HEK293 (cell line): Measurements from ENCODE around the gene TRMT13.

Source experiments
- CTCF ChIA-PET: fragments of 350-600 bp; formaldehyde crosslinking; extraction: SDS; loops from one replicate; lab custom pipeline; 2021; ENCODE audit warnings: antibody characterized with exemption; lab: Yijun Ruan, JAX
- POLR2A ChIA-PET: fragments of 300-600 bp; formaldehyde crosslinking; extraction: SDS; loops from one replicate; lab custom pipeline; 2020; ENCODE audit warnings: antibody characterized with exemption, inconsistent platforms; lab: Yijun Ruan, JAX
- H3K27ac ChIP-seq: fragments of 200-500 bp; sonication (Bioruptor generic); 2 replicates; pipeline ENCODE4 v1.5.1; 2014; ENCODE audit warnings: low read depth, low read length, control low read depth, inconsistent platforms; ENCODE audit errors: extremely low read depth
- H3K36me3 ChIP-seq, 2 experiments: fragments of 200-500 bp in 1 of 2; sonication (Bioruptor generic) in 1 of 2; 1 replicate in 1 of 2; 2 replicates in 1 of 2; pipeline ENCODE4 v1.5.1; 2014 to 2017; ENCODE audit warnings: inconsistent platforms in 2 of 2, low read length in 2 of 2; ENCODE audit not compliant: control insufficient read depth in 2 of 2, insufficient read depth in 1 of 2
- H3K4me1 ChIP-seq: fragments of 200-500 bp; sonication (Bioruptor generic); 2 replicates; pipeline ENCODE4 v1.5.1; 2014; ENCODE audit warnings: mild to moderate bottlenecking, low read length, inconsistent platforms; ENCODE audit not compliant: control insufficient read depth, insufficient read depth
- H3K4me3 ChIP-seq: 2 replicates; pipeline ENCODE4 v1.5.1; 2011; ENCODE audit warnings: low read depth, mild to moderate bottlenecking, control low read depth, low read length, moderate library complexity
- H3K9me3 ChIP-seq: fragments of 200-500 bp; sonication (Bioruptor generic); 2 replicates; pipeline ENCODE4 v1.5.1; 2014; ENCODE audit warnings: low read depth, low read length, inconsistent platforms; ENCODE audit not compliant: control insufficient read depth, insufficient read depth
- BCL11B ChIP-seq: fragments of 450-650 bp; formaldehyde crosslinking; IDR thresholded peaks from 2 replicates; pipeline ENCODE4 v1.5.1; 2016; ENCODE audit warnings: low read depth, missing biosample characterization, missing genetic modification characterization
- CTCF ChIP-seq: fragments of 450-650 bp; formaldehyde crosslinking; IDR thresholded peaks from 2 replicates; pipeline ENCODE4 v1.5.1; 2016; ENCODE audit warnings: missing biosample characterization, missing genetic modification characterization
- KLF1 ChIP-seq: fragments of 450-650 bp; formaldehyde crosslinking; IDR thresholded peaks from 2 replicates; pipeline ENCODE4 v1.5.1; 2016; ENCODE audit warnings: missing biosample characterization, missing genetic modification characterization
- PRDM10 ChIP-seq: fragments of 450-650 bp; formaldehyde crosslinking; IDR thresholded peaks from 2 replicates; pipeline ENCODE4 v1.5.1; 2016; ENCODE audit warnings: missing biosample characterization, missing genetic modification characterization
- SALL2 ChIP-seq: fragments of 450-650 bp; formaldehyde crosslinking; IDR thresholded peaks from 2 replicates; pipeline ENCODE4 v1.5.0; 2017; ENCODE audit warnings: missing biosample characterization, mild to moderate bottlenecking, missing genetic modification characterization, borderline replicate concordance
- SP2 ChIP-seq: fragments of 450-650 bp; formaldehyde crosslinking; IDR thresholded peaks from 2 replicates; pipeline ENCODE4 v1.5.1; 2016; ENCODE audit warnings: missing biosample characterization, missing genetic modification characterization
- ZNF140 ChIP-seq: fragments of 450-650 bp; formaldehyde crosslinking; IDR thresholded peaks from 2 replicates; pipeline ENCODE4 v1.5.1; 2016; ENCODE audit warnings: missing biosample characterization, missing genetic modification characterization
- ZNF146 ChIP-seq: fragments of 450-650 bp; formaldehyde crosslinking; IDR thresholded peaks from 2 replicates; pipeline ENCODE4 v1.5.1; 2016; ENCODE audit warnings: missing biosample characterization, missing genetic modification characterization
- ZNF148 ChIP-seq: fragments of 450-650 bp; formaldehyde crosslinking; IDR thresholded peaks from 2 replicates; pipeline ENCODE4 v1.5.0; 2017; ENCODE audit warnings: missing biosample characterization, missing genetic modification characterization, borderline replicate concordance
- ZNF350 ChIP-seq: fragments of 450-650 bp; formaldehyde crosslinking; IDR thresholded peaks from 2 replicates; pipeline ENCODE4 v1.5.0; 2017; ENCODE audit warnings: missing biosample characterization, mild to moderate bottlenecking, missing genetic modification characterization
- ZNF354C ChIP-seq: fragments of 450-650 bp; formaldehyde crosslinking; IDR thresholded peaks from 2 replicates; pipeline ENCODE4 v1.5.1; 2016; ENCODE audit warnings: missing biosample characterization, missing genetic modification characterization, low read depth, borderline replicate concordance
- ZNF416 ChIP-seq: fragments of 450-650 bp; formaldehyde crosslinking; IDR thresholded peaks from 2 replicates; pipeline ENCODE4 v1.5.1; 2016; ENCODE audit warnings: missing biosample characterization, missing genetic modification characterization
- ZNF558 ChIP-seq: fragments of 450-650 bp; formaldehyde crosslinking; IDR thresholded peaks from 2 replicates; pipeline ENCODE4 v1.5.1; 2016; ENCODE audit warnings: missing biosample characterization, missing genetic modification characterization
- ZNF571 ChIP-seq: fragments of 450-650 bp; formaldehyde crosslinking; IDR thresholded peaks from 2 replicates; pipeline ENCODE4 v1.5.0; 2017; ENCODE audit warnings: missing biosample characterization, missing genetic modification characterization
- ZNF610 ChIP-seq: fragments of 450-650 bp; formaldehyde crosslinking; IDR thresholded peaks from 2 replicates; pipeline ENCODE4 v1.5.1; 2016; ENCODE audit warnings: missing biosample characterization, missing genetic modification characterization, borderline replicate concordance
- ZNF670 ChIP-seq: fragments of 450-650 bp; formaldehyde crosslinking; IDR thresholded peaks from 2 replicates; pipeline ENCODE4 v1.5.1; 2016; ENCODE audit warnings: missing biosample characterization, missing genetic modification characterization, low read depth
- ZNF692 ChIP-seq: fragments of 450-650 bp; formaldehyde crosslinking; IDR thresholded peaks from 2 replicates; pipeline ENCODE4 v1.5.1; 2016; ENCODE audit warnings: missing biosample characterization, missing genetic modification characterization
- ZNF843 ChIP-seq: fragments of 450-650 bp; formaldehyde crosslinking; IDR thresholded peaks from 2 replicates; pipeline ENCODE4 v1.5.1; 2016; ENCODE audit warnings: missing biosample characterization, missing genetic modification characterization

The TRMT13 gene

GRCh38 chr1:100134872-100135271, 1.9 kb downstream of the TRMT13 start:
- ChIA-PET CTCF (interaction anchor here (0.6 kb wide), 2 partner anchors 115 to 322 kb away, joined by 3 to 4 read pairs; partner anchors contain the start of gene DBT), POLR2A (no interaction called here)
- peaks cover 3% of the 10 kb centered on the region; the same call in 1 of the 2 replicates for H3K4me1 ChIP-seq
- peaks cover 23 to 47% of the 10 kb centered on the region in 2 experiments for H3K36me3 ChIP-seq
- no peak for TF ChIP-seq ZNF354C (tag by site-specific recombination)
- no peak for TF ChIP-seq PRDM10 (tag by site-specific recombination)
- no peak for TF ChIP-seq ZNF571 (tag by site-specific recombination)
- TF ChIP-seq ZNF416 (tag by site-specific recombination): no peak
- peak; percentile 10; the same call in 1 of the 2 replicates for TF ChIP-seq CTCF (tag by site-specific recombination)
- no peak for TF ChIP-seq SP2
- TF ChIP-seq ZNF670 (tag by site-specific recombination): no peak
- no peak for TF ChIP-seq ZNF148 (tag by site-specific recombination)
- no peak for TF ChIP-seq ZNF843 (tag by site-specific recombination)
- H3K27ac ChIP-seq: no peak overlapping the region
- no peak overlapping the region for H3K4me3 ChIP-seq
- H3K9me3 ChIP-seq: no peaks in the 10 kb centered on the region

- H3K4me3 ChIP-seq: no peak overlapping the region
- POLR2A ChIA-PET: no interaction called here
- H3K36me3 ChIP-seq: peaks cover 34 to 68% of the 10 kb centered on the region in 2 experiments
- no peaks in the 10 kb centered on the region for H3K9me3 ChIP-seq
- 0 out of 2 replicates have a peak, but pooled peaks cover 3% of the 10 kb centered on the region for H3K4me1 ChIP-seq
- CTCF ChIA-PET: no interaction called here
- no peak overlapping the region for H3K27ac ChIP-seq
- TF ChIP-seq ZNF558 (tag by site-specific recombination) (peak; percentile 91), ZNF610 (no peak), ZNF350 (tag by site-specific recombination) (no peak)
Measured at GRCh38 chr1:100137602-100138001, 4.6 kb downstream of the TRMT13 start.

GRCh38 chr1:100141192-100141591, 8.2 kb downstream of the TRMT13 start:
- H3K4me3 ChIP-seq: no peak overlapping the region
- POLR2A ChIA-PET: no interaction called here
- H3K4me1 ChIP-seq: no peaks in the 10 kb centered on the region
- no peaks in the 10 kb centered on the region for H3K9me3 ChIP-seq
- CTCF ChIA-PET: no interaction called here
- TF ChIP-seq ZNF610 (no peak), ZNF146 (tag by site-specific recombination) (no peak), BCL11B (tag by site-specific recombination) (no peak), ZNF140 (tag by site-specific recombination) (no peak), SALL2 (tag by site-specific recombination) (no peak), ZNF692 (tag by site-specific recombination) (no peak), KLF1 (tag by site-specific recombination) (no peak)
- H3K27ac ChIP-seq: no peak overlapping the region
- H3K36me3 ChIP-seq: peaks cover 53 to 96% of the 10 kb centered on the region in 2 experiments
